Esophagus muscularis mucosa (tissue), 4 donors: ENCODE data around the gene GALT. TPM values are rescaled to one million over a fixed set of nuclear protein-coding genes. Genes with fewer than 3 reads are reported as not detected.

Source experiments
- DNase-seq: peaks from one replicate; pipeline ENCODE4 v3.0.0-alpha.2; 2017; ENCODE audit errors: extremely low spot score
- H3K27ac ChIP-seq, 4 donors: fragments of 200-600 bp; sonication (generic); replicated peaks in 1 of 4; 1 replicate in 3 of 4; 2 replicates in 1 of 4; pipeline ENCODE4 v1.5.1; 2016 to 2019; ENCODE audit warnings: mild to moderate bottlenecking in 1 of 4
- H3K27me3 ChIP-seq, 4 donors: fragments of 200-600 bp; sonication (generic); one replicate each; pipeline versions ENCODE4 v1.5.1 to v1.6.0; 2016 to 2019
- H3K36me3 ChIP-seq, 4 donors: fragments of 200-600 bp; sonication (generic); one replicate each; pipeline ENCODE4 v1.5.1; 2016 to 2019
- H3K4me1 ChIP-seq, 4 donors: fragments of 200-600 bp; sonication (generic); one replicate each; pipeline ENCODE4 v1.5.1; 2016 to 2019
- H3K4me3 ChIP-seq, 4 donors: fragments of 200-600 bp; sonication (generic); 1 replicate in 2 of 4; 2 replicates in 2 of 4; pipeline ENCODE4 v1.5.1; 2016 to 2019; ENCODE audit warnings: mild to moderate bottlenecking in 4 of 4, moderate library complexity in 1 of 4
- H3K9me3 ChIP-seq, 4 donors: fragments of 200-600 bp; sonication (generic); 1 replicate in 3 of 4; 2 replicates in 1 of 4; pipeline ENCODE4 v1.5.1; 2016 to 2019
- EP300 ChIP-seq: sonication (generic); formaldehyde crosslinking; IDR thresholded peaks from one replicate; pipeline ENCODE4 v1.6.1; 2017; ENCODE audit warnings: antibody characterized with exemption
- POLR2A ChIP-seq: fragments of 450-650 bp; IDR thresholded peaks from one replicate; pipeline ENCODE4 v1.6.1; 2017; ENCODE audit warnings: antibody characterized with exemption, moderate library complexity, mild to moderate bottlenecking, low read depth
- POLR2AphosphoS5 ChIP-seq, 2 donors: sonication (generic); formaldehyde crosslinking; IDR thresholded peaks; one replicate each; pipeline ENCODE4 v1.6.1; 2017; ENCODE audit warnings: antibody characterized with exemption in 2 of 2
- WGBS: methylation state at CpG from one replicate; pipeline ENCODE4 v1.1.5; 2018; 5-methylcytosine and 5-hydroxymethylcytosine counted together
- intact Hi-C: fragments of 100-400 bp; cut with DNase I; formaldehyde crosslinking; loops from one replicate; pipeline ENCODE4 v1.15.1; 2023
- total RNA-seq, 4 donors: library from RNA; depleted of rRNA; stranded (reverse); fragments of >200 nt; gene quantifications; one replicate each; pipeline versions ENCODE4 v1.1.0 to v1.2.1, GENCODE V29; 2016
- TF ChIP-seq, protein P1 (sequence below), 3 experiments: fragments of 200-600 bp in 2 of 3; fragments of 450-650 bp in 1 of 3; sonication (generic) in 2 of 3; IDR thresholded peaks; one replicate each; pipeline ENCODE4 v1.5.1; 2017 to 2019; ENCODE audit warnings: antibody characterized with exemption in 3 of 3, mild to moderate bottlenecking in 2 of 3, moderate library complexity in 1 of 3

Gene GALT
- total RNA-seq, 4 donors from 2014 or later: 15.9 to 34.7 (median 22.9) TPM

GRCh38 chr9:34664281-34665066, 18.0 kb downstream of the GALT start:
- Histone ChIP-seq H3K4me3 (peak overlapping the region; percentile 72 to 82 (median 76)), H3K4me1 (peaks cover 21 to 38% (median 30%) of the 10 kb centered on the region in 4 donors), H3K27me3 (no peaks in the 10 kb centered on the region), H3K36me3 (peaks cover 18 to 39% (median 37%) of the 10 kb centered on the region in 4 donors), H3K27ac (peak overlapping the region; percentile 98 to 100 (median 98)), H3K9me3 (no peaks in the 10 kb centered on the region)
- TF ChIP-seq EP300 (no peak), POLR2A (no peak), POLR2AphosphoS5 (IDR thresholded peaks at IDR 0.05) (peak in 1 of 2 donors; percentile 55)
- TF ChIP-seq, protein P1, sequence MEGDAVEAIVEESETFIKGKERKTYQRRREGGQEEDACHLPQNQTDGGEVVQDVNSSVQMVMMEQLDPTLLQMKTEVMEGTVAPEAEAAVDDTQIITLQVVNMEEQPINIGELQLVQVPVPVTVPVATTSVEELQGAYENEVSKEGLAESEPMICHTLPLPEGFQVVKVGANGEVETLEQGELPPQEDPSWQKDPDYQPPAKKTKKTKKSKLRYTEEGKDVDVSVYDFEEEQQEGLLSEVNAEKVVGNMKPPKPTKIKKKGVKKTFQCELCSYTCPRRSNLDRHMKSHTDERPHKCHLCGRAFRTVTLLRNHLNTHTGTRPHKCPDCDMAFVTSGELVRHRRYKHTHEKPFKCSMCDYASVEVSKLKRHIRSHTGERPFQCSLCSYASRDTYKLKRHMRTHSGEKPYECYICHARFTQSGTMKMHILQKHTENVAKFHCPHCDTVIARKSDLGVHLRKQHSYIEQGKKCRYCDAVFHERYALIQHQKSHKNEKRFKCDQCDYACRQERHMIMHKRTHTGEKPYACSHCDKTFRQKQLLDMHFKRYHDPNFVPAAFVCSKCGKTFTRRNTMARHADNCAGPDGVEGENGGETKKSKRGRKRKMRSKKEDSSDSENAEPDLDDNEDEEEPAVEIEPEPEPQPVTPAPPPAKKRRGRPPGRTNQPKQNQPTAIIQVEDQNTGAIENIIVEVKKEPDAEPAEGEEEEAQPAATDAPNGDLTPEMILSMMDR (IDR thresholded peaks at IDR 0.05): peak; percentile 66 to 82 (median 77)
- WGBS: 21% methylated on average over 12 of the region's 18 CpGs
- DNase-seq: peak; percentile 95
- intact Hi-C loops: loop anchor here (5.0 kb wide), 1 partner anchor 38 kb away; no protein-coding TSS in a partner anchor

DNA sequence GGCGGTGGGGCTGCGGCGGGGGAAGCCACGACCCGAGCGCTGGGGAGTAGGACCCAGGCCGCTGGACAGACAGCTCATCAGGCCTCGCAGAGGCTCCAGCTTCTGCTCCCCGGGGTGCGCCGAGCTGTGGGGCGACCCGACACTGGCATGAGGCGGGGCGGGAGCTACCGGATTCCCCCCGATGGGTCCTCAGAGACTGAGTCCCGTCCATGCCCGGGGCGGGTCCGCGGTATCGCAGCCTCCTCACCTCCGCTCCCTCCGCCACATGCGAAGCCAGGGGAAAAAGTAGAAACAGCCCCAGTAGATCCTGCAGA, 18.5 kb downstream of the GALT start:
- peak overlapping the region; percentile 72 to 82 (median 76) for H3K4me3 ChIP-seq
- peaks cover 21 to 38% (median 30%) of the 10 kb centered on the region in 4 donors for H3K4me1 ChIP-seq
- DNase-seq: no peak
- H3K9me3 ChIP-seq: no peaks in the 10 kb centered on the region
- H3K27ac ChIP-seq: peak overlapping the region; percentile 98 to 100 (median 98)
- TF ChIP-seq, protein P1 (IDR thresholded peaks at IDR 0.05): peak in 1 of 3 experiments; percentile 14
- TF ChIP-seq POLR2A (no peak), POLR2AphosphoS5 (IDR thresholded peaks at IDR 0.05) (no peak), EP300 (no peak)
- peaks cover 13 to 36% (median 33%) of the 10 kb centered on the region in 4 donors for H3K36me3 ChIP-seq
- no peaks in the 10 kb centered on the region for H3K27me3 ChIP-seq
- WGBS: 1% methylated on average over 13 of the region's 26 CpGs
- intact Hi-C loops: loop anchor here (5.0 kb wide), 1 partner anchor 37 kb away; no protein-coding TSS in a partner anchor

- Histone ChIP-seq H3K27me3 (no peaks in the 10 kb centered on the region), H3K27ac (peak overlapping the region; percentile 98 to 100 (median 98)), H3K36me3 (peaks cover 13 to 31% (median 27%) of the 10 kb centered on the region in 4 donors), H3K4me3 (peak overlapping the region; percentile 72 to 82 (median 76)), H3K9me3 (no peaks in the 10 kb centered on the region), H3K4me1 (peaks cover 21 to 38% (median 30%) of the 10 kb centered on the region in 4 donors)
- TF ChIP-seq POLR2AphosphoS5 (IDR thresholded peaks at IDR 0.05) (peak; percentile 87 to 98), POLR2A (peak; percentile 90), EP300 (no peak)
- TF ChIP-seq, protein P1 (IDR thresholded peaks at IDR 0.05): no peak
- intact Hi-C loops: loop anchor here (5.0 kb wide), 1 partner anchor 37 kb away; no protein-coding TSS in a partner anchor
- DNase-seq: peak; percentile 98
- WGBS: 0% methylated on average over 22 of the region's 55 CpGs
Measured at GRCh38 chr9:34665381-34666250, 19.1 kb downstream of the GALT start.

- Histone ChIP-seq H3K27me3 (no peaks in the 10 kb centered on the region), H3K36me3 (peaks cover 0 to 22% (median 6%) of the 10 kb centered on the region in 4 donors), H3K4me3 (no peak overlapping the region), H3K9me3 (no peaks in the 10 kb centered on the region), H3K4me1 (peaks cover 11 to 19% (median 18%) of the 10 kb centered on the region in 4 donors), H3K27ac (no peak overlapping the region)
- no peak for TF ChIP-seq EP300
- TF ChIP-seq, protein P1 (IDR thresholded peaks at IDR 0.05): no peak
- TF ChIP-seq POLR2AphosphoS5 (IDR thresholded peaks at IDR 0.05): no peak
- no peak for TF ChIP-seq POLR2A
- intact Hi-C loops: loop anchor here (5.0 kb wide), 1 partner anchor 32 kb away; no protein-coding TSS in a partner anchor
- no peak for DNase-seq
- 87% methylated on average over 5 of the region's 5 CpGs for WGBS
Measured at GRCh38 chr9:34669809-34670562, 23.5 kb downstream of the GALT start.
